ENCODE data around the gene SLC12A7.

DNA sequence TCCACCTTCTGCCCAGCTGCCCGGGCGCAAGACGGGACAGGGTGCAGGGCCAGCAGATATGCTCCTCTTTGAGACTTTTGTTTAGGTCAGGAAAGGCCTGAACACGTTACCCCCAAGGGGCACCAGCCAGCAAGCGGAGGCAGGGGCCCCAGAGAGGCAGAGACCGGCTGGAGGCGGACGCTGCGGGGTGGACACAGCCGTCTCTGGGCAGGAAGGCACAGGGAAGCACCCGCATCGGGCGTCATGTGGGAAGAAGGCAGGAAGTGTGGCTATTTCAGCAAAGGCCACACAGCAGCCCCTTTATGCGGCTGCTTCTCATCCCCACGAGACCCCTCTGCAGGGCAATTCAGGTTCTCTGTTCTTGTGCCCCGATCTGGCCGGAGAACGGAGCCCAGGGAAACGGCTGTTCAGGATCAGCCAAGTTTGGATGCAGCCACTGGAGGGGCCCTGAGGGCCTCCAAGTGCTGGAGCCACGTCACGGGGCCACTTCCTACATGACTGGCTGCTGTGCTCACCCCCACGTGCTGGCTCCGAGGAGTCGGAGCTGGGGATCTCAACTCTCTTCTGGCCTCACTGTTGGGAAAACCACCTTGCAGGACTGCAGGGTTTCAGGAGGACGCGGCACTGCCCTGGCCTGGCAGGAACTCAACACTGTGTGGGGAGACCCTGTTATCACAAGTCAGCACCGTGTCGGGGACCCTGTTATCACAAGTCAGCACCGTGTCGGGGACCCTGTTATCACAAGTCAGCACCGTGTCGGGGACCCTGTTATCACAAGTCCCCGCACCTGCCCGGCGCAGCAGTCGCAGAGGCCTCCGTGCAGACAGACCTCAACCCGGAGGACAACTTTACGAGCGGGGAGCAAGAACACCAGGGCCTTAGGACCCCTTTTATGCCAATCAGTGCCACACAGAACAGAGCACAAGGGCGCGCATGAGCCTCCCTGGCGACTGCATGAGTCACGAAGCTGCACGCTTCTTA, 44.4 kb downstream of the SLC12A7 start:
- TF ChIP-seq, protein P1, sequence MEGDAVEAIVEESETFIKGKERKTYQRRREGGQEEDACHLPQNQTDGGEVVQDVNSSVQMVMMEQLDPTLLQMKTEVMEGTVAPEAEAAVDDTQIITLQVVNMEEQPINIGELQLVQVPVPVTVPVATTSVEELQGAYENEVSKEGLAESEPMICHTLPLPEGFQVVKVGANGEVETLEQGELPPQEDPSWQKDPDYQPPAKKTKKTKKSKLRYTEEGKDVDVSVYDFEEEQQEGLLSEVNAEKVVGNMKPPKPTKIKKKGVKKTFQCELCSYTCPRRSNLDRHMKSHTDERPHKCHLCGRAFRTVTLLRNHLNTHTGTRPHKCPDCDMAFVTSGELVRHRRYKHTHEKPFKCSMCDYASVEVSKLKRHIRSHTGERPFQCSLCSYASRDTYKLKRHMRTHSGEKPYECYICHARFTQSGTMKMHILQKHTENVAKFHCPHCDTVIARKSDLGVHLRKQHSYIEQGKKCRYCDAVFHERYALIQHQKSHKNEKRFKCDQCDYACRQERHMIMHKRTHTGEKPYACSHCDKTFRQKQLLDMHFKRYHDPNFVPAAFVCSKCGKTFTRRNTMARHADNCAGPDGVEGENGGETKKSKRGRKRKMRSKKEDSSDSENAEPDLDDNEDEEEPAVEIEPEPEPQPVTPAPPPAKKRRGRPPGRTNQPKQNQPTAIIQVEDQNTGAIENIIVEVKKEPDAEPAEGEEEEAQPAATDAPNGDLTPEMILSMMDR (IDR thresholded peaks at IDR 0.05) = no peak
- no peak for TF ChIP-seq POLR2A (IDR thresholded peaks at IDR 0.05)

Data from testis (tissue), 2 donors.